B cell (primary cell): Measurements from ENCODE around the gene NINL. TPM values are rescaled to one million over a fixed set of nuclear protein-coding genes. Genes with fewer than 3 reads are reported as not detected.

Source experiments
- ATAC-seq: fragments of 200-7000 bp; cut with Tn5 transposase; one replicate; pipeline ENCODE4 v1.10.0; 2021; ENCODE audit warnings: low read depth, mild to moderate bottlenecking, moderate number of reproducible peaks, moderate library complexity
- CTCF ChIA-PET: fragments of 350-600 bp; sonication (Branson Sonifier 250); formaldehyde crosslinking; loops from one replicate; lab custom pipeline; 2021; ENCODE audit warnings: antibody characterized with exemption, inconsistent platforms; lab: Charles Lee
- POLR2A ChIA-PET: fragments of 350-600 bp; sonication (Branson Sonifier 250); formaldehyde crosslinking; loops from one replicate; lab custom pipeline; 2021; ENCODE audit warnings: antibody characterized with exemption; lab: Charles Lee
- DNase-seq: peaks from one replicate; pipeline ENCODE4 v3.0.0; 2013
- H2AFZ ChIP-seq: 2 replicates; pipeline ENCODE4 v1.6.1; 2012; ENCODE audit warnings: mild to moderate bottlenecking, low read depth, low read length; ENCODE audit not compliant: insufficient read depth, poor library complexity, severe bottlenecking
- H3K27ac ChIP-seq, 2 donors: 1 replicate in 1 of 2; 2 replicates in 1 of 2; pipeline ENCODE4 v1.5.1; 2012 to 2013; ENCODE audit warnings: low read length in 2 of 2, mild to moderate bottlenecking in 2 of 2, moderate library complexity in 1 of 2
- H3K27me3 ChIP-seq, 4 experiments: fragments of 200-600 bp in 1 of 4; sonication (generic) in 1 of 4; replicated peaks in 1 of 4; 1 replicate in 2 of 4; 2 replicates in 2 of 4; pipeline versions ENCODE4 v1.6.1 to v1.7.0; 2013 to 2016; ENCODE audit warnings: low read length in 3 of 4, mild to moderate bottlenecking in 2 of 4, mixed read lengths in 1 of 4, moderate library complexity in 1 of 4; ENCODE audit not compliant: insufficient read depth in 4 of 4, control insufficient read depth in 3 of 4; ENCODE audit errors: control extremely low read depth in 1 of 4
- H3K36me3 ChIP-seq, 2 experiments: replicated peaks in 1 of 2; 1 replicate in 1 of 2; 2 replicates in 1 of 2; pipeline versions ENCODE4 v1.6.1 to v1.7.1; 2013; ENCODE audit warnings: low read length in 1 of 2; ENCODE audit not compliant: insufficient read depth in 2 of 2, control insufficient read depth in 1 of 2; ENCODE audit errors: control extremely low read depth in 1 of 2, extremely low read depth in 1 of 2
- H3K4me1 ChIP-seq, 2 donors: fragments of 200-600 bp in 1 of 2; sonication (generic) in 1 of 2; 1 replicate in 1 of 2; 2 replicates in 1 of 2; pipeline versions ENCODE4 v1.5.1 to v1.6.1; 2013 to 2017; ENCODE audit warnings: low read length in 2 of 2; ENCODE audit not compliant: control insufficient read depth in 2 of 2, insufficient read depth in 2 of 2
- H3K4me2 ChIP-seq: replicated peaks from 2 replicates; pipeline ENCODE3; 2012; ENCODE audit warnings: mild to moderate bottlenecking, low read depth, low read length; ENCODE audit not compliant: poor library complexity, severe bottlenecking
- H3K4me3 ChIP-seq, 5 experiments: fragments of 200-600 bp in 1 of 5; sonication (generic) in 1 of 5; 1 replicate in 3 of 5; 2 replicates in 2 of 5; pipeline versions ENCODE4 v1.5.1 to v1.7.0; 2011 to 2016; ENCODE audit warnings: low read length in 4 of 5, mild to moderate bottlenecking in 4 of 5, low read depth in 2 of 5, control low read depth in 1 of 5, moderate library complexity in 1 of 5; ENCODE audit not compliant: insufficient read depth in 1 of 5; ENCODE audit errors: control extremely low read depth in 1 of 5, extremely low read depth in 1 of 5
- H3K79me2 ChIP-seq: fragments of 200-600 bp; sonication (generic); one replicate; pipeline ENCODE4 v1.6.0; 2016; ENCODE audit warnings: low read length; ENCODE audit not compliant: control insufficient read depth, insufficient read depth
- H3K9ac ChIP-seq: fragments of 200-600 bp; sonication (generic); 2 replicates; pipeline ENCODE4 v1.6.1; 2017; ENCODE audit warnings: mild to moderate bottlenecking, low read length, moderate library complexity
- H3K9me3 ChIP-seq, 3 donors: one replicate each; pipeline versions ENCODE4 v1.6.1 to v1.7.1; 2013; ENCODE audit warnings: low read length in 2 of 3; ENCODE audit not compliant: control insufficient read depth in 2 of 3, insufficient read depth in 1 of 3; ENCODE audit errors: control extremely low read depth in 1 of 3
- H4K20me1 ChIP-seq: 2 replicates; pipeline ENCODE4 v1.6.0; 2012; ENCODE audit warnings: mild to moderate bottlenecking, low read length; ENCODE audit not compliant: insufficient read depth, control insufficient read depth, poor library complexity, severe bottlenecking
- H3K27ac Mint-ChIP-seq: one replicate; pipeline ENCODE4 v1.8.0; 2021; ENCODE audit warnings: mixed read lengths
- H3K27me3 Mint-ChIP-seq: one replicate; pipeline ENCODE4 v1.8.0; 2021; ENCODE audit warnings: mixed read lengths
- H3K4me1 Mint-ChIP-seq: one replicate; pipeline ENCODE4 v1.8.0; 2021; ENCODE audit warnings: mixed read lengths
- H3K4me3 Mint-ChIP-seq: one replicate; pipeline ENCODE4 v1.8.0; 2021; ENCODE audit warnings: mixed read lengths
- H3K9me3 Mint-ChIP-seq: one replicate; pipeline ENCODE4 v1.8.0; 2022; ENCODE audit warnings: mixed read lengths; ENCODE audit not compliant: insufficient read depth
- CTCF ChIP-seq: fragments of 200-600 bp; IDR thresholded peaks from one replicate; pipeline ENCODE4 v1.8.0; 2022; ENCODE audit warnings: antibody characterized with exemption, mild to moderate bottlenecking
- EZH2 ChIP-seq: IDR thresholded peaks from 2 replicates; pipeline ENCODE4 v1.6.1; 2012; ENCODE audit warnings: borderline replicate concordance, low read depth, mild to moderate bottlenecking, moderate library complexity, low read length; ENCODE audit not compliant: insufficient read depth, poor library complexity, severe bottlenecking
- WGBS: methylation state at CpG from one replicate; pipeline ENCODE4 v1.1.5; 2013; ENCODE audit warnings: missing lambda C conversion rate; ENCODE audit not compliant: insufficient coverage; 5-methylcytosine and 5-hydroxymethylcytosine counted together
- intact Hi-C: fragments of 100-400 bp; cut with micrococcal nuclease; formaldehyde crosslinking; loops from one replicate; pipeline ENCODE4 v1.10.0; 2022
- polyA minus RNA-seq: library from RNA; depleted of rRNA, polyadenylated mRNA; stranded (reverse); fragments of >200 nt; gene quantifications from 2 replicates; pipeline ENCODE4 v1.2.3, GENCODE V29; 2012
- polyA plus RNA-seq: library from polyadenylated mRNA; depleted of rRNA; stranded (reverse); fragments of >200 nt; gene quantifications from 2 replicates; pipeline ENCODE4 v1.2.3, GENCODE V29; 2012
- total RNA-seq, 2 donors: library from RNA; stranded (reverse); fragments of 120-200 nt in 1 of 2; gene quantifications; 1 replicate in 1 of 2; 2 replicates in 1 of 2; pipeline versions ENCODE4 v1.2.3 to v1.2.4, GENCODE V29; 2013 to 2022

The NINL gene
- 5.5 and 7.2 TPM in 2 replicates for total RNA-seq
- total RNA-seq (2013) = 0.77 TPM
- polyA plus RNA-seq = 1.8 and 2.0 TPM in 2 replicates
- 1.6 and 3.1 TPM in 2 replicates for polyA minus RNA-seq

- Histone ChIP-seq H3K9me3 (peaks cover 0 to 12% (median 0%) of the 10 kb centered on the region in 3 donors), H3K4me1 (peaks cover 5 to 6% of the 10 kb centered on the region in 2 donors), H3K9ac (peak within 1 kb of the TSS; percentile 70), H3K4me3 (peak within 1 kb of the TSS in 4 of 5 experiments; percentile 22 to 68 (median 52)), H3K27me3 (peaks cover 0 to 23% (median 5%) of the 10 kb centered on the region in 4 experiments), H2AFZ (peak within 1 kb of the TSS; percentile 82), H3K27ac (no peak within 1 kb of the TSS), H4K20me1 (no peaks in the 10 kb centered on the region), H3K79me2 (no peaks in the 10 kb centered on the region), H3K4me2 (peak within 1 kb of the TSS; percentile 83), H3K36me3 (no peaks in the 10 kb centered on the region)
- no peak within 1 kb of the TSS for H3K27ac Mint-ChIP-seq
- peaks cover 31% of the 10 kb centered on the region for H3K27me3 Mint-ChIP-seq
- H3K4me3 Mint-ChIP-seq = peak within 1 kb of the TSS; percentile 85
- DNase-seq (peak; percentile 47), ATAC-seq (peak; percentile 82)
- TF ChIP-seq CTCF (no peak), EZH2 (no peak)
- POLR2A ChIA-PET = no interaction called here
- intact Hi-C loops = no loop called here
- H3K9me3 Mint-ChIP-seq = no peaks in the 10 kb centered on the region
- peaks cover 5% of the 10 kb centered on the region for H3K4me1 Mint-ChIP-seq
- CTCF ChIA-PET = no interaction called here
- 5% methylated on average over 97 of the region's 108 CpGs for WGBS
Measured at GRCh38 chr20:25584905-25585704, at the start of gene NINL. Gene NINL (minus strand): TSS chr20:25585531. CDS start chr20:25526587, 58,944 bp downstream.
